NCI-H2196 treated with DMSO at 0.1 percent for 48 hours (cell line): ENCODE data around the gene INPP4A.

Experiments used
- DNase-seq: peaks from one replicate; lab custom pipeline; 2025; ENCODE audit not compliant: unreplicated experiment; lab: John Stamatoyannopoulos, UW

INPP4A gene

DNA sequence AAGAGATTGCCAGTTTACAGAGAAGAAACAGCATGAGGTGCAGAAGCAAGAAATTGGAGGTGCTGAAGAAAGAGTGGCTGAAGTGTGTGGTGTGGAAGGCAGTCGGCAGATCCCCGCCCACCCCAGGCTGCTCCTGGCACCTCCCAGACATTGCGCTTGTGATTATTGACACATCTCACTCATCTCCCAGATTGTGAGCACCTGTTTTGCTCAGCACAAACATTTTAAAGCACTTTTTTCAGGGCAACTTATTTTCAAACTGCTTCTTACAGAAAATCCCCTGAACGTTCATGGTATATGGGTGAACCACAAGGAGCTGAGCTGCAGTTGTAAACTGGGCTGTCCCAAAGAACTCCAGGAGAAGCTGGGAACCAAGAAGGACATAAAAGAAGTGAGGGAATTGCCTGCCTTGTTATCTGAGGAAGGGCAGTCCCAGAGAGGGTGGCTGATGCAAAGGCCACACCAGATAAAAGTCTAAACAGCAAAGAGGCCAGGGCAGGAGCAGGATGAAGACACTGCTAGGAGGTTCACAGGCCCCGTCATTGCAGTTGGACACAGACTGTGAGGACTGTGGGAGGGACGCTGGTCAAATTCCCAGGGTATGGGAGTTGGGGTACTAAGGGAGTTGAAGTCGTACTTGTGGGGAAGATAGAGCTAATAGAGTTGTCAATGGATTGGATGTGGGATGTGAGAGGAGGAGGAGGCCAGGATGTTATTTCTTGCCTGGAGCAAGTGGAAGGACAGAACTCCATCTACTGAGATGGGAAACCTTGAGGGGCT lies 65.1 kb downstream of the INPP4A start:
- no peak for DNase-seq

DNA sequence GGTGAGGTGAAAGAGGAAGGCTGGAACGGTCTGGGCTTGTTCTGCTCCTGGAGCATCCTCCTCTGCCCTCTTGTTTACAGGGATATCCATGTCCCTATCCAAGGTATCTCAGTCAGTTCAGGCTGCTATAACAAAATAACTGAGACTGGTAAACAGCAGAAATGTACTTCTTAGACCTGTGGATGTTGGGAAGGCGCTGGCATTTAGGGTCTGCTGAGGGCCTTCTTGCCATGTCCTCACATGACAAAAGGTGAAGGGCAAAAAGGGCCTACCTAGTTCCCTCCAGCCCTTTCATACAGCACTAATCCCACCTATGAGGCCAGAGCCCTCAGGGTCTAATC lies 65.6 kb downstream of the INPP4A start:
- DNase-seq = no peak

GRCh38 chr2:98511981-98512380 lies 67.3 kb downstream of the INPP4A start:
- DNase-seq = no peak

GRCh38 chr2:98512699-98513098 lies 68.0 kb downstream of the INPP4A start:
- no peak for DNase-seq

DNA sequence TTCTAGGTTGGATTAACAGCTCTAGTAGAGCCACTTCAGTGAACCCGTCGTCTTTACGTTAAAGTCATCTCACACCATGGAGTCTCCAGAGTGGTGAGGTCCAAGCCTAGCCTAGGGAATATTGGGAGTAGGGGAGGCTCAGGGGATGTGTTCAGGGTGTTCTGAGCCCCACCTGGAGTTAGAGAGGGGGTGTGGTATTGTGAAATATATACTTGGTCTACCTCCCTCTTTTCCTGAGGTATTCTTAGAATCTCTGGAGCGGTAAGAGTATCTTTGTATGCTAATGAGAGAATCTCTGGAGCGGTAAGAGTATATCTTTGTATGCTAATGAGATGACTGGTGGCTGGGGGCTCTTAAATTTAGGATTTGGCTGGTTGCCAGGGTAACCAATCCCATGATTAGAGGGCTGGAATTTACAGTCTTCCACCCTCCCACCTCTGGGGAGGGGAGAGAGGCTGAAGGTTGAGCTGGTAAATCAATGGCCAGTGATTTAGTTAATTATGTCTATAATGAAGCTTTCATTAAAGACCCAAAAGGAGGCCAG lies 69.5 kb downstream of the INPP4A start:
- no peak for DNase-seq

DNA sequence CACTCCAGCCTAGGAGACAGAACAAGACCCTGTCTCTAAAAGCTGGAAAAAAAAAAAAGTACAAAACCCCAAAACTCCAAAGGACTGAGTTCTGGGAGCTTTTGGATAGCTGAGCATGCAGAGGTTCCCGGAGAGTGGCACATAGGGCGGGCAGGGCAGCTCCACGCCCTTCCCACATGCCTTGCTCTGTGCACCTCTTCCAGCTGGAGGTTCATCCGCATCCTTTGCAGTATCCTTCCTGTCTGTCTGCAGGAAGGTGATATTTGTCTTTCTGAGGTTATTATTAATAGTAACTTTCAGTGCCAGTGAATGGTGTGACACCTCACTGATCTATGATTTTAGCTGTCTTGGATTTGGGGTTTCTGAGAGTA lies 70.2 kb downstream of the INPP4A start:
- no peak for DNase-seq

DNA sequence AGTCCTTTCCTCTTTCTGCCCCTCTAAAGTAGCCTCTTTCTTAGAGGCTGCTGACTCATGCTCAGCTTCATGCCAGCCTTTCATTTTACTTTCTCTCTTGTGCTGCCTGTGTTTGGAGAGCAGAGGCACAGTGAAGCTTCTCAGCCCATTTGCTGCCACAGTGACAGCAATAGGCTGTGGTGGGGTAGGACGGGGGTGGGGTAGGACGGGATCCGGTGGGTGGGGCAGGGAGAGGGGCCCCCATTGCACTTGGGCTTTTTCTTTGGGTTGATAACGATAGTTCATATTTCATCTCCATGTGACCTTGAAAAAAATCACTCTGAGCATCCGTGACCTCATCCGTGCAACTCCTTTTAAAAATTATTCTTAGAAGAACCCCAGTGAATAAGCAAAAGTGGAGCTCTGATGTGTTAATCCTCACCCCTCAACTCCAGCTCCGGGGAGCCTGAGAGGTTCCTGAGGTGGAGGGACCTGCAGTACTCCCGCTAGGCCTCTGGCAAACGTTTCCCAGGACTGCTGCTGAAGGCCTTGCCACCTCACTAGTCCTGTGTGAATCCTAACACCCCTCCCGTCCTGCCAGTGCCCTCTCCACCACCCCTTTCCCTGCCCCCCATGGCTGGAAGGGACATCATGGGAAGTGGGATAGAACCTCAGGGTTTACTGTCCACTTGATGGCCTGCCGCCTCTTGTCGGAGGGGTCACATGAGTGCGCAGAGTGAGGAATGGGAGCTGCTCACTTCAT lies 70.8 kb downstream of the INPP4A start:
- DNase-seq = no peak

GRCh38 chr2:98516571-98516970 lies 71.9 kb downstream of the INPP4A start:
- DNase-seq = no peak

GRCh38 chr2:98517636-98518035 lies 73.0 kb downstream of the INPP4A start:
- no peak for DNase-seq

DNA sequence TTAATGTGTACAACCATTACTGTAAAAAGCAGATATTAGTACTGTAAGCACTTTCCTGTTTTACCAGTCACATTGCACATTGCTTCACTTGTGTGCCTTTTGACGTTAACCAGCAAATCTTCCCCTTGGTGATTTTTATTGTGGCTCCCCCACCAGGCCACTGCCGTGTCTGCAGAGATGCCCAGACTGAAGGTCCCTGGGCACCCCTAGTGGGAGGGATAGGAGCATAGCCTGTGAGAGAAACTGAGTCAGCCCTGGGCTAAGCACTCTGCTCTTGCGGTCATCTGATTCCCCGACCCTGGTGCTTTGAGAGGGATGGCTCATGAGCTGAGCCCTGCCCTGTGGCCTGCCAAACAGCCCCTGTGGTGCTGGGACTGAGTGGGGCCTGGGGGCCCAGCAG lies 73.4 kb downstream of the INPP4A start:
- no peak for DNase-seq

DNA sequence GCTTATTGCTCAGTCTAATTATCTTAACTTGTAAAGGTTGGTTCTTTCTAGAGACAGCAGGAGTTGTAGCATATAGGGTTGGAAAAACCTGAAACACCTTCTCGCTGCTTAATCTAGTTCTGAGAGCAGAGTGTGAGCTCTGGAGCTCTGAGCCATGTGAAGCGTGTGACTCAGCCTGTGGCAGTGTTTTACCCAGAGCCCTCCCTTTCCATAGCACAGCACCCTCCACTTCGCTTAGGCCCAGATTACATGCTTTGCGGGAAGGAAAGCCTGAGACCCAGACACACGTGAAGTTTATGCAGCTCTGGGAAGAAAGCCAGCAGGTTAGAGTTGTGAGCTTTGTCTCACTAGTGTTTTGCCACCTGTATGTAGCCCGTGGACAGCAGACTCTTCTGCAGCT lies 74.5 kb downstream of the INPP4A start:
- no peak for DNase-seq

DNA sequence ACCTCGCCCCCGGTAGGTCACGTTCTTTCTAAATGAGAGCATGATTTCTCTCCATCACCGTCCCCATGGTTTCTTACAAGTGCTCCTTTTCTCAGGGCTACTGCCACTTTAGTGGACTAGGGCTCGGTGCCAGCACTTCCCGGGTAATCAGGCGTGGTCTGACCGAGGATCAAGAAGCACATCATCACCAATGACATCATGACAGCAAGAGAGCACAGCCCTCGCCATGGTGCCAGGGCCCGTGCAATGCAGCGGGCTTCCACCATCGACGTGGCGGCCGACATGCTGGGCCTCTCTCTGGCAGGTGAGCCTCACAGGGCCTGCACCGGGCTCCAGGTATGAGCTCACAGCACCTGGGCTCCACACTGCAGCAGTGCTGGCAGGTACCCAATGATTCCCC lies 75.2 kb downstream of the INPP4A start:
- peak; percentile 19 for DNase-seq

- no peak for DNase-seq
These were observed 76.1 kb downstream of the INPP4A start for GRCh38 chr2:98520806-98521205.

DNA sequence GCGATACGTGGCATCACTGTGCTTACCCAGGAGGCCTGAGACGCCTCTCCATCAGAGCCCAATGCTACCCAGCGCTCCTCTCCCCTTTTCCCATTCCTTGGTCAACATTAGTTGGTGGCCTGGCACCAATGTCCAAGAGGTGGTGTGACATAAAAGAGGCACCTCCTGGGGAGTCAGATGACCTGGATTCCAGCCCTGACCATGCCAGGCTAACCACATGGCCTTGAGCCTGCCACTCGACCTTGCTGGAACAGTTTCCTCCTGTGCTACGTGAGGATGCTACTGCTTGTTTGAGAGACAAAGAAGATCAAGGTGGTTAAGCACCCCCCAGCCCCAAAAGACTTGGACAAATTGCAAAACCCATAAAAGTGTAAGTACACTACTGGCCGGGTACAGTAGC lies 76.6 kb downstream of the INPP4A start:
- no peak for DNase-seq

DNA sequence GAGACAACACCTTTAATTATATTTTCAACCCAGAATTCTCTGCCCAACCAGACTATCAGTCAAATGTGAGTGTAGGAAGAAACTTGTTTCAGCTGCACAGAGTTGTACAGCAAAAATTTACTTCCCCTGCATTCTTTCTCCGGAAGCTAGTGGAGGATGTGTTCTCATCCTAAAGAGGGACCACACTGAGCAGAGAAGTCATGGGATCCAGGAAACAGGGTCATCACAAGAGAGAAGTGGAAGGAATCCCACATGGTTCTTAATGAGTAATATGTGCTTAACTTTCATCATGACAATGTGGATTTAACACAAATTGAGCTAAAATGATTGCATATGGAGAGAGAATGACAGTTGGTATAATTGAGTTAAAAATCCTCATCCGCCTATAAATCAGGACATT lies 78.2 kb downstream of the INPP4A start:
- no peak for DNase-seq

DNA sequence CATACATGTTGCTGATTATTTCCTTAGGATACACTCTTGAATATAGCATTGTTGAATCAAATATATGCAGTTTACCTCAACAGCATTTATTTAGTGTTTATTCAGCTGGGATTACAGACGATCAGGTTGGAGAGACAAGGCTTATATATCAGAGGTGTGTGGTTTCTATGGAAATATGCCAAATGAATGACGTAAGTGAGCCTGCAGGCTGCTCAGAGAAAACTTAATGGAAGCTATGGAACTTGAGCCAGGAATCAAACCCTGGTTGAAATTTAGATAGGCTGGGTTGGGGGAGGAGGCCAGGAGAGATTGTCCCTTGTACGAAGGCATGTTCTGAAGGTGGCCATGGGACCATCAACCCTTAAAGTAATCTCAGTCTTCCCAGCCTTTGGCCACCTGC lies 79.5 kb downstream of the INPP4A start:
- DNase-seq = peak; percentile 68

GRCh38 chr2:98528349-98528748 lies 83.7 kb downstream of the INPP4A start:
- DNase-seq = no peak

DNA sequence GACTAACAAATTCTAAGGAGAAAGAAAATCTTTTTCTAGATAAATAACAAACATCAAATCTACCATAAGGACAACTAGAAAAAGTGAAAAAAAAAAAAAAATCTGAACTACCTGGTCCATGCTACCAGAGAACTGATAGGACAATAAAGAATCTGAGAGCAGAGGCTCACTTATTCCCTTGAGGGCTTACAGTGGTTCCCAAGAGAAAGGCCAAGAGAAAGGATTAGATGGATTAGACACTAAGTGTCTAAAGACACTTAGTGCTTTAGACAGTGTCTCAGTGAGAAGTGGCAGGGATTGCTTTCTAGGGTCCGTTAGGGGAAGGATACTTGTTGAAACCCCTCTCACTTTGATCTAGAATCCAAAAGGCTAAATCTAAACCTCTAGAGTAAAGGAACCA lies 85.5 kb downstream of the INPP4A start:
- DNase-seq = no peak

- no peak for DNase-seq
These were observed 88.1 kb downstream of the INPP4A start for GRCh38 chr2:98532756-98533155.

- no peak for DNase-seq
These were observed 88.9 kb downstream of the INPP4A start for GRCh38 chr2:98533547-98533946.

DNA sequence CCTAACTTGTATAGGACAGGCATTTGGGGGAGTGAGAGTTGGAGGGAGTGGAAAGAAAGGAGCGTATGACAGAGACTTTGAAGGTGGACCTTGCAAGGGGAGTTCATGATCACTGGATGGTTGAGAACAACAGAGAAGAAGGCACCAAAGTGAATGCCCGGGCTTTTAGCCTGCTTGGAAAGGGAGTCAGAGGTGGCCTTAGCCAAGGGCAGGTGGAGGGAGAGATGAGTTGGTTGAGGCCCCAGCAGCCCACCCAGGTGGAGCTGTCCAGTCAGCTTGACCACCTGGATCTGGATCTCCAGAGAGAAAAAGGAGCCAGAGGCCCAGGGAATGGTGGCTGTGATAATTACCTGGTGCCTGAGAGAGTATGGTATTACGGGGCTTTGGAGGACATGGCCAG lies 90.1 kb downstream of the INPP4A start:
- DNase-seq = no peak

- no peak for DNase-seq
These were observed 91.5 kb downstream of the INPP4A start for GRCh38 chr2:98535971-98536677.
